Measurements from ENCODE around the gene MEX3D.
"Not testable (repeated sequence)": the region's sequence is repeated elsewhere in the genome, so short reads cannot be mapped to it uniquely, and the experiment has no call there.

MEX3D gene

GRCh38 chr19:1522061-1522460, 46.1 kb downstream of the MEX3D start:
- ChIA-PET POLR2A (no interaction called here), CTCF (interaction anchor here (1.4 to 2.2 kb wide), 2 partner anchors 19 to 25 kb away, joined by 4 to 15 read pairs; no protein-coding TSS in a partner anchor)

DNA sequence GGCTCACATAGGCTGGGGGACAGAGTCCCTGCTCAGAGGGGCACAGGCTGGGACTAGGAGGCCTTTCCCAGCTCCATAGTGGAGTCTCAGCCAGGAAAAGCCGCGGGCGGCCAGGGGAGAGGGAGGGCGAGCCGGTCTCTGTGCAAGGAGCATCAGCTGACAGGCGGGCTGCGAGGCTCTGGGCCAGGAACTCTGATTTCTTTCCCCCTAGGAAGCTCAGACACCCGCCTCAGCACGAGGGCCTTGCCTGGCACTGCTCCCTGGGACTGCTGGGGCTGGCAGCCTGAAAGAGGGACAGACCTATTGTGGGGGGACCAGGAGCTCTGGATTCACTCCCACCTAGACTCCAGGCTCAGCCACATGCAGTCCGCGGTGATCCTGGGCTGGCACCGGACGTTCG, 46.5 kb downstream of the MEX3D start:
- TF ChIP-seq CTCF (IDR thresholded peaks at IDR 0.05; ENCODE audit: insufficient read depth, low read length, missing control alignments): no peak
- ChIA-PET CTCF (interaction anchor here (1.4 to 2.2 kb wide), 2 partner anchors 19 to 26 kb away, joined by 4 to 15 read pairs; no protein-coding TSS in a partner anchor), POLR2A (no interaction called here)
- DNase-seq (ENCODE audit: low read depth, low spot score): no peak
- no peak overlapping the region for H3K4me3 ChIP-seq (ENCODE audit: low read depth, low read length)

More at GRCh38 chr19:1522061-1522460, 46.1 kb downstream of the MEX3D start:
- no peak for DNase-seq (ENCODE audit: low read depth, low spot score)
- no peak overlapping the region for H3K4me3 ChIP-seq (ENCODE audit: low read depth, low read length)
- TF ChIP-seq CTCF (IDR thresholded peaks at IDR 0.05; ENCODE audit: insufficient read depth, low read length, missing control alignments): no peak

DNA sequence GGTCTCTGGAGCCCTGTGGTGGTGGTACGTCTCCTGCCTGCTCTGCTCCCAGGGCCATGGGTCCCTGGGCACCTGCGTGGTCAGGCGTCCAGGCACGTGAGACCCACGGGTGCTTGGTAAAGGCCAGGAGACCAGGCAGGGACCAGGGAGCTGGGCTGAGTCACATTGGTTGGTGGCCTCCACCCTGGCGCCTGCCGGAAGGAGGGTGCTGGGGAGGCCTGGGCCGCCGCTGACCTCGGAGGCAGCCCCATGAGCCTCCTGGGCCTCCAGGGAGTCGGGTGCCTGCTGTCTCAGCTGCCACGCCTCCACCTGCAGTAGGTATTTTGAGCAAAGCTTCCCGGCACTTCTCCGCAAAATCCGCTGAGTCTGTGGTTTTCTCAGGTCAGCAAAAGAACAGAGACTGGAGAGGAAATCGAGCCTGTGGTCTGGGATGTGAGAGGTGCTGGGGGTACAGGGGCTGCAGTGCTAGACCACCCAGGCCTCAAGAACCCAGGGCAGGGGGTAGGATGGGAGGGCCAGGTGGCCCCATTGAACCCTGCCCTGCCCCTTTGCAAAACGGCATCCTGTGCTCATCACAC, 47.8 kb downstream of the MEX3D start:
- CTCF ChIA-PET: no interaction called here
- no peak overlapping the region for H3K4me3 ChIP-seq (ENCODE audit: low read depth, low read length)
- no peak for DNase-seq (ENCODE audit: low read depth, low spot score)
- TF ChIP-seq CTCF (IDR thresholded peaks at IDR 0.05; ENCODE audit: insufficient read depth, low read length, missing control alignments): no peak
- POLR2A ChIA-PET: no interaction called here

DNA sequence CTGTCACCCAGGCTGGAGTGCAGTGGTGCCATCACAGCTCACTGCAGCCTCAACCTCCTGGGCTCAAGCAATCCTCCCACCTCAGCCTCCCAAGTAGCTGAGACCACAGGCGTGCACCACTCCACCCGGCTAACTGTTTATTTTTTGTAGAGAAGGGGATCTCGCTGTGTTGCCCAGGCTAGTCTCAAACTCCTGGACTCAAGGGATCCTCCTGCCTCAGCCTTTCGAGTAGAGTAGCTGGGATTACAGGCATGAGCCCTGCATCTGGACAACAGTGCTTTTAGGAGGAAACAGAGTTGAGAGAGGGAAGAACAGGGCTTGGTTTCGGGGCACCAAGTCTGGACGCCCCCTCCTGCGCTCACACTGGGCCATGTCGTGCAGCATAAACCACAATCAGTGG, 48.3 kb downstream of the MEX3D start:
- H3K4me3 ChIP-seq (ENCODE audit: low read depth, low read length); POLR2A ChIA-PET; CTCF ChIA-PET; DNase-seq (ENCODE audit: low read depth, low spot score): not testable (repeated sequence)

- CTCF ChIA-PET: interaction anchor here (1.0 to 1.3 kb wide), 3 partner anchors 9 to 28 kb away, joined by 3 to 4 read pairs (median 3); no protein-coding TSS in a partner anchor
- no peak for DNase-seq (ENCODE audit: low read depth, low spot score)
- no peak for TF ChIP-seq CTCF (IDR thresholded peaks at IDR 0.05; ENCODE audit: insufficient read depth, low read length, missing control alignments)
- H3K4me3 ChIP-seq (ENCODE audit: low read depth, low read length): no peak overlapping the region
- POLR2A ChIA-PET: no interaction called here
Measured at GRCh38 chr19:1518471-1518870, 49.7 kb downstream of the MEX3D start.

GRCh38 chr19:1516395-1516753, 51.8 kb downstream of the MEX3D start:
- ChIA-PET CTCF (no interaction called here), POLR2A (interaction anchor here (1.2 kb wide), 1 partner anchor 8 kb away, joined by 5 read pairs; no protein-coding TSS in a partner anchor)
- no peak overlapping the region for H3K4me3 ChIP-seq (ENCODE audit: low read depth, low read length)
- TF ChIP-seq CTCF (IDR thresholded peaks at IDR 0.05; ENCODE audit: insufficient read depth, low read length, missing control alignments): no peak
- no peak for DNase-seq (ENCODE audit: low read depth, low spot score)

All from AG04449 (cell line).